ENCODE data around the gene NLRP9. TPM values are rescaled to one million over a fixed set of nuclear protein-coding genes. Genes with fewer than 3 reads are reported as not detected.

NLRP9 gene
- total and polyA plus RNA-seq, 2 of the 13 experiments (the other 11 are each of a cell fraction or from before 2014, with no cell fraction given) = not detected

DNA sequence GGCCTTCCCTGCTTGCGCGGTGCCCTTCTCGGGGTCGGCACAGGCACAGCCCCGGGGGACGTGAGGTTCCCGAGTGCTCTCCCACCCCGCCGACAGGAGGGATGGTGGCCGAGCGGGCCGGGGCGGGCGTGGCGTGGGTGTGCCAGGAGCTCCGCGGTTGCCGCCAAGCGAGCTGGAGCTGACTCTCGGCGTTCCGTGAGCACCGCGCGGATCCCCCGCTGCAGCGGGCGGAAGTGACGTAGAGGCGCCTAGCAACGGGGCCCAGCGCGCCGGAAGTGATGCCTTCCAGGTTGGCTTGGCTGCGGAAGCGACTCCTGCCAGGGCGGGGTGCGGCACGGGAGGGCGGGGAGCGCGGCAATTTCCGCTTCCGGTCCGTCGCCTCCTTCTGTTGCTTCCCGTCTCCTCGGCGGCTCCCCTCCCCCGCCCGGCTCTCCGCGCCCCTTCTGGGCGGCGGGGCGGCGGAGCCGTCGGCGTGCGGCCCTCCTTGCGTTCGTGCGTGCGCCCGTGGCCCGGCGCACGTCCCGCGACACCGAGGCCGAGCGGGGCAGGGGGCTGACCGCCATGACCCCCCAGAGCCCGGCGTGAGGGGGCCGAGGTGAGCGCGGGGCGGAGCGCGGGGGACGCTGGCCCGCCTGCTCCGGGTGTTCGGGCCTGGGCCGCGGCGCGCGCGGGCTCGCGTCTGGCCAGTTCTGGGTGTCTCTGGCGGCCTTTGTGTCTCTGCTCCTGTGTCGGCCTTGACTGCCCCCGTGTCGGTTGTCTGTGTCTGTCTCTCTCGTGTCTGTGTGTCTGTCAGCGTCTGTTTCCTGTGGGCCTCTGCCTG lies 63.2 kb downstream of the NLRP9 start, which contains the start of gene EPN1 (continued):
- TF ChIP-seq, protein P1, sequence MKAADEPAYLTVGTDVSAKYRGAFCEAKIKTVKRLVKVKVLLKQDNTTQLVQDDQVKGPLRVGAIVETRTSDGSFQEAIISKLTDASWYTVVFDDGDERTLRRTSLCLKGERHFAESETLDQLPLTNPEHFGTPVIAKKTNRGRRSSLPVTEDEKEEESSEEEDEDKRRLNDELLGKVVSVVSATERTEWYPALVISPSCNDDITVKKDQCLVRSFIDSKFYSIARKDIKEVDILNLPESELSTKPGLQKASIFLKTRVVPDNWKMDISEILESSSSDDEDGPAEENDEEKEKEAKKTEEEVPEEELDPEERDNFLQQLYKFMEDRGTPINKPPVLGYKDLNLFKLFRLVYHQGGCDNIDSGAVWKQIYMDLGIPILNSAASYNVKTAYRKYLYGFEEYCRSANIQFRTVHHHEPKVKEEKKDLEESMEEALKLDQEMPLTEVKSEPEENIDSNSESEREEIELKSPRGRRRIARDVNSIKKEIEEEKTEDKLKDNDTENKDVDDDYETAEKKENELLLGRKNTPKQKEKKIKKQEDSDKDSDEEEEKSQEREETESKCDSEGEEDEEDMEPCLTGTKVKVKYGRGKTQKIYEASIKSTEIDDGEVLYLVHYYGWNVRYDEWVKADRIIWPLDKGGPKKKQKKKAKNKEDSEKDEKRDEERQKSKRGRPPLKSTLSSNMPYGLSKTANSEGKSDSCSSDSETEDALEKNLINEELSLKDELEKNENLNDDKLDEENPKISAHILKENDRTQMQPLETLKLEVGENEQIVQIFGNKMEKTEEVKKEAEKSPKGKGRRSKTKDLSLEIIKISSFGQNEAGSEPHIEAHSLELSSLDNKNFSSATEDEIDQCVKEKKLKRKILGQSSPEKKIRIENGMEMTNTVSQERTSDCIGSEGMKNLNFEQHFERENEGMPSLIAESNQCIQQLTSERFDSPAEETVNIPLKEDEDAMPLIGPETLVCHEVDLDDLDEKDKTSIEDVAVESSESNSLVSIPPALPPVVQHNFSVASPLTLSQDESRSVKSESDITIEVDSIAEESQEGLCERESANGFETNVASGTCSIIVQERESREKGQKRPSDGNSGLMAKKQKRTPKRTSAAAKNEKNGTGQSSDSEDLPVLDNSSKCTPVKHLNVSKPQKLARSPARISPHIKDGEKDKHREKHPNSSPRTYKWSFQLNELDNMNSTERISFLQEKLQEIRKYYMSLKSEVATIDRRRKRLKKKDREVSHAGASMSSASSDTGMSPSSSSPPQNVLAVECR (CRISPR knock-in tag; IDR thresholded peaks at IDR 0.05; ENCODE audit: borderline replicate concordance) = peak; percentile 98
- no peak for TF ChIP-seq TBL1XR1 (IDR thresholded peaks at IDR 0.05; ENCODE audit: borderline replicate concordance, low read length, partially characterized antibody)
- TF ChIP-seq, protein P2, sequence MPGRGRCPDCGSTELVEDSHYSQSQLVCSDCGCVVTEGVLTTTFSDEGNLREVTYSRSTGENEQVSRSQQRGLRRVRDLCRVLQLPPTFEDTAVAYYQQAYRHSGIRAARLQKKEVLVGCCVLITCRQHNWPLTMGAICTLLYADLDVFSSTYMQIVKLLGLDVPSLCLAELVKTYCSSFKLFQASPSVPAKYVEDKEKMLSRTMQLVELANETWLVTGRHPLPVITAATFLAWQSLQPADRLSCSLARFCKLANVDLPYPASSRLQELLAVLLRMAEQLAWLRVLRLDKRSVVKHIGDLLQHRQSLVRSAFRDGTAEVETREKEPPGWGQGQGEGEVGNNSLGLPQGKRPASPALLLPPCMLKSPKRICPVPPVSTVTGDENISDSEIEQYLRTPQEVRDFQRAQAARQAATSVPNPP (CRISPR knock-in tag; IDR thresholded peaks at IDR 0.05) = 0 out of 2 replicates have a peak, but pooled peaks have one; percentile 57
- TF ChIP-seq TAF15 (IDR thresholded peaks at IDR 0.05; ENCODE audit: low read depth, low read length, poor library complexity, severe bottlenecking) = peak; percentile 28
- TF ChIP-seq KDM2A (CRISPR knock-in tag; IDR thresholded peaks at IDR 0.05; ENCODE audit: borderline replicate concordance, low read depth) = peak; percentile 100
- TF ChIP-seq, protein P3, sequence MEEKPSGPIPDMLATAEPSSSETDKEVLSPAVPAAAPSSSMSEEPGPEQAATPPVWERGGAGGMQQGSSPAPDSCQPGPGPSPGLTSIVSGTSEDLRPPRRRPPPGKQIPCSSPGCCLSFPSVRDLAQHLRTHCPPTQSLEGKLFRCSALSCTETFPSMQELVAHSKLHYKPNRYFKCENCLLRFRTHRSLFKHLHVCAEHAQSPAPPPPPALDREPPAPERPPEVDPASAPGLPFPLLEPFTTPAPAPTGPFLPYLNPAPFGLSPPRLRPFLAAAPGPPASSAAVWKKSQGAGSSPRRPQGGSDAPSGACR (CRISPR knock-in tag; IDR thresholded peaks at IDR 0.05) = peak; percentile 54; the same call in 1 of the 2 replicates
- TF ChIP-seq PITX1 (CRISPR knock-in tag; IDR thresholded peaks at IDR 0.05) = peak; percentile 31; the same call in 1 of the 2 replicates
- TF ChIP-seq ZNF747 (CRISPR knock-in tag; IDR thresholded peaks at IDR 0.05; ENCODE audit: borderline replicate concordance) = peak; percentile 22; the same call in 1 of the 2 replicates
- TF ChIP-seq ZFP90 (CRISPR knock-in tag; IDR thresholded peaks at IDR 0.05; ENCODE audit: borderline replicate concordance) = 0 out of 2 replicates have a peak, but pooled peaks have one; percentile 24
- TF ChIP-seq KLF16 (CRISPR knock-in tag; IDR thresholded peaks at IDR 0.05) = peak in 1 of 2 experiments; percentile 65; a peak in 1 of 4 replicates
- no peak for TF ChIP-seq NFRKB (IDR thresholded peaks at IDR 0.05)
